T47D (cell line): Measurements from ENCODE around the gene RXRA.

Experiments used
- DNase-seq, 2 experiments: peaks; one replicate each; pipeline versions ENCODE4 v3.0.0 to v3.0.0-alpha.2; 2011 to 2012; ENCODE audit warnings: low read depth in 1 of 2, low spot score in 1 of 2
- JUND ChIP-seq: IDR thresholded peaks from 2 replicates; pipeline ENCODE4 v1.6.1; 2012; ENCODE audit warnings: low read depth
- in situ Hi-C: cut with HindIII; loops from 2 replicates; pipeline ENCODE4 v1.10.0; 2016; ENCODE audit warnings: low sequenced_read_pairs, low pct_unique_long_range_greater_than_20kb

The RXRA gene

GRCh38 chr9:134400283-134400682 lies 74.0 kb downstream of the RXRA start:
- no peak for TF ChIP-seq JUND
- no peak for DNase-seq
- in situ Hi-C loops, result no loop called here

DNA sequence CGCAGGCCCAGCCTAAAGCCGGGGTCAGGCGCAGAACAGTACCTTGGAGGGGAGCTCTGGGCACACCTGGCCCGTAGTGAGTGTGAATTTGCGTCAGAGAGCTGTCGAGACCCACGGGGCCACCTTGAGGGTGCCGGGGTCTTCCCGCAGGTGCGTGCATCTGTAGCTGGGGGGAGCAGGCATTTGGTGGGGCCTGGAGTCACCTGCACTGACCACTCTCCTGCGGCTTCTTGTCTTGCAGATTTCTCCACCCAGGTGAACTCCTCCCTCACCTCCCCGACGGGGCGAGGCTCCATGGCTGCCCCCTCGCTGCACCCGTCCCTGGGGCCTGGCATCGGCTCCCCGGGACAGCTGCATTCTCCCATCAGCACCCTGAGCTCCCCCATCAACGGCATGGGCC lies 75.1 kb downstream of the RXRA start:
- DNase-seq, result no peak
- in situ Hi-C loops, result no loop called here
- no peak for TF ChIP-seq JUND

DNA sequence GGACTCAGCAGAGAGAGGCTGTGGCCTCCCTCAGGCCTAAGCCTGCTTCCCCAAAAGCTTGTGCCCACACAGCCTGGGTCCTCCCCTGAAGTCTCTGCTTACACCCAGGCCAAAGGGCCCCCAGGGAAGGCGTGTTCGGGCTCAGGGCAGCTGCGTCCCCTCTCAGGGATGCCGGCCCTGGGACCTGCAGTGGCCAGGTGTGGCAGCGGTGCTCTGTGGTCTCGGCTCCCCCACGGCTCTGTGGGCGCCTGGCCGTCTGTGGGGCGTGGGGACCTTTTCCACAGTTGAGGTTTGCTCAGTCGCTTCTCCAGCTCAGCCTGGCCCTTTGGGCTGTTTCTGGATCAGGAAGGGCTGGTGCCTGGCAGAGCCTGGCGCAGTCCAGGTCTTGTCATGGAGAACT lies 75.9 kb downstream of the RXRA start:
- no peak for DNase-seq
- no peak for TF ChIP-seq JUND
- in situ Hi-C loops, result no loop called here

GRCh38 chr9:134403292-134403681 lies 77.0 kb downstream of the RXRA start:
- no peak for DNase-seq
- in situ Hi-C loops, result no loop called here
- TF ChIP-seq JUND, result no peak

GRCh38 chr9:134403682-134404301 lies 77.5 kb downstream of the RXRA start:
- no peak for DNase-seq
- in situ Hi-C loops, result no loop called here
- no peak for TF ChIP-seq JUND

GRCh38 chr9:134404376-134405358 lies 78.4 kb downstream of the RXRA start:
- TF ChIP-seq JUND, result no peak
- in situ Hi-C loops, result no loop called here
- DNase-seq, result no peak

DNA sequence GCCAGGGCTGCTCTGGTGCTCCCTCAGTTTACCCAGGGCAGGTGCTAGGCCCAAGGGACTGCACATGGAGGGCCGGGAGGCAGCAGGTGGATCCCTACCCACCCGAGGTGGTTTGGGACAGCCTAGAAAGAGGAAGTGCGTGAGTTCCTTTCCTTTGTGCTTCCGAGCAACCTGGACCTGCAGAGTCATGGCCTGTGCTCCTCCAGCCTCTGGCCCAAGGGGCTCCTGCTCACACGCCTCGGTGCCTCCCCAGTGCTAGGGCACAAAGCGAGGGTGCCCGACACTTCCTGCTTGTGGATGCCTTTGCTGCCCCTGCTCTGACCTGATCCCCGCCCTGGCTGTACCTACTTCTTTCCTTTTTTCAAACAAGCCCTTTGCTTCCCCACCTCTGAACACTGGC lies 79.3 kb downstream of the RXRA start:
- no peak for DNase-seq
- no peak for TF ChIP-seq JUND

DNA sequence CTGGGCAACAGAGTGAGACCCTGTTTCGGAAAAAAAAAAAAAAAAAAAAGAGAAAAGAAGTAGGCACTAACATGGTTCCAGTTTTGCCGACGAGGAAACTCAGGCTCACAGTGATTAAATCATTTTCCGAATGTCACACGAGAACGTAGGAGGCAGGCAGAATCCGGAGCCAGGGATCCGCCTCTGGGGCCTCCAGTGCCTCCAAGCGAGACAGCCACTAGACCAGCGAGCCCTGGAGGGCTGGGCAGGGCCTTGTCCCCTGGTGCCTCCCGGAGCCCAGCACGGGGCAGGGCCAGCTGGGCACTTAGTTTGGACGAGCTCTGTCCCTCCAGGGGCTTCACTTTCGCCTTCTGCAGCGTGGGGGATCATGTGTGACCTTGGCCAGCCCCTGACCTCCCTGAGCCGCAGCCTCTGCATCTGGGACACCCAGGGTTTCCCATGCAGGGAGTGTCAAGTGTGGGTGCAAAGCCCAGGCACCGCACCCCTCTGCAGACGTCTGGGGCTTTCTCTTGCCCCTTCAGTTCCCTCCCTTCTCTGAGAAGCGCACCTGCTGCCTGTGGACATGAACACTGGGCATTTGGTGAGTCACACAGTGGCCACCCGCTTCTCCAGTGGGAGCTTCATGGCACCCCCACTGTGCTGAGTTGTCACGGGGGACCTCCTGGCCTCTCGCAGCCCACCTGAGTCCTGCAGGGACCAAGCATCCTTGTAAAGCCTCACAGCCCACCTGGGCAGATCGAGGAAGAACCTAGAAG lies 80.3 kb downstream of the RXRA start:
- no peak for DNase-seq
- TF ChIP-seq JUND, result no peak
- in situ Hi-C loops, result no loop called here

More for the DNA sequence above, 79.3 kb downstream of the RXRA start:
- in situ Hi-C loops, result no loop called here

DNA sequence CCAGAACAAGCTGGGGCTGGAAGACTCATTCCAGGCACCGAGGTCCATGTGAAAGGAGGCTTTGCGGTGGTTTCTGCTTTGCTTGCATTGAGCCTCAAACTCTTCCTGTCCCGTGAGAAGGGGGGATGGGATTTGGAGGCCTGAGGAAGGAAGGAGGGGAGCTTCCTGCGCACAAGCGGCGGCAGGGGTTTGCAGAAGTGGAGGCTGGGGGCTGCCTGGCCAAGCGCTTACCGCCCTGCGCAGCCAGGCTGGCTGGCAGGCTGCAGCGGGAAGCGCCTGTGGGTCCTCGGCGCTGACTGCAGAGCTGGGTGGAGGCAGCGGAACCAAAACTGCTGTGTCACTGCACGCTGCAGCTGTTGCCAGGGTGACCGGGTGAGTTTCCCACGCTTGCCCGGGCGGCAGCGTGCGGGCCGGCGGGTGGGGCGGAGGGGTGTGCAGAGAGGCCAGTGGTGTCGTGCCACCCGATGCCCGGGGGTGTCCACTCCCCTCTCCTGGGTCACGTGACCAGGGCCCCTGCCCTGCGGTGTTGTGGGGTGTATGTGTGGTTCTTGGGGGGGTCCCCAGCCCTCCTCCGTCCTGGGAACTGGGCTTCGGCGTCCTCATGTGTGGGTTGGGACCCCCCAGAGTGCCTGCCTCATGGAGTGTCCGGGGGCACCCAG lies 81.0 kb downstream of the RXRA start:
- no peak for TF ChIP-seq JUND
- no peak for DNase-seq
- in situ Hi-C loops, result no loop called here

GRCh38 chr9:134408389-134408788 lies 82.1 kb downstream of the RXRA start:
- in situ Hi-C loops, result no loop called here
- DNase-seq, result no peak
- TF ChIP-seq JUND, result no peak

GRCh38 chr9:134408939-134409737 lies 82.9 kb downstream of the RXRA start:
- no peak for DNase-seq
- in situ Hi-C loops, result no loop called here

More at GRCh38 chr9:134408939-134409737, 82.9 kb downstream of the RXRA start:
- no peak for TF ChIP-seq JUND
